H1 (cell line): ENCODE data around the gene ACCSL. TPM values are rescaled to one million over a fixed set of nuclear protein-coding genes. Genes with fewer than 3 reads are reported as not detected.

Source experiments
- CTCF ChIA-PET: fragments of 300-600 bp; sonication (Branson Sonifier 250); formaldehyde crosslinking; loops from one replicate; lab custom pipeline; 2021; ENCODE audit not compliant: partially characterized antibody; lab: Charles Lee
- POLR2A ChIA-PET: fragments of 300-600 bp; sonication (Branson Sonifier 250); formaldehyde crosslinking; loops from one replicate; lab custom pipeline; 2021; ENCODE audit warnings: inconsistent platforms; ENCODE audit not compliant: partially characterized antibody; lab: Charles Lee
- DNase-seq, 2 experiments: peaks; one replicate each; pipeline versions ENCODE4 v3.0.0 to v3.0.0-alpha.2; 2010 to 2022; ENCODE audit warnings: low spot score in 2 of 2, low read depth in 1 of 2, mixed read lengths in 1 of 2
- FAIRE-seq: peaks from 2 replicates; lab custom pipeline; 2011; peaks lifted over from hg19 to GRCh38; lab: Jason Lieb, UNC
- H2AFZ ChIP-seq: 2 replicates; pipeline ENCODE4 v1.8.1; 2012; ENCODE audit warnings: low read length, inconsistent platforms
- H2AK5ac ChIP-seq: 2 replicates; pipeline ENCODE4 v1.6.1; 2013; ENCODE audit warnings: low read depth, low read length
- H2BK120ac ChIP-seq: replicated peaks from 2 replicates; pipeline ENCODE3; 2013; ENCODE audit warnings: low read depth, low read length, inconsistent platforms
- H2BK12ac ChIP-seq: 2 replicates; pipeline ENCODE4 v1.6.1; 2013; ENCODE audit warnings: low read depth, low read length
- H2BK15ac ChIP-seq: 2 replicates; pipeline ENCODE4 v1.6.1; 2013; ENCODE audit warnings: low read length
- H2BK20ac ChIP-seq: 2 replicates; pipeline ENCODE4 v1.6.1; 2013; ENCODE audit warnings: low read length
- H2BK5ac ChIP-seq: 2 replicates; pipeline ENCODE4 v1.6.1; 2013; ENCODE audit warnings: low read depth, low read length
- H3K14ac ChIP-seq: 2 replicates; pipeline ENCODE4 v1.6.1; 2013; ENCODE audit warnings: inconsistent platforms; ENCODE audit not compliant: insufficient read length
- H3K18ac ChIP-seq: 2 replicates; pipeline ENCODE4 v1.6.1; 2013; ENCODE audit warnings: low read length; ENCODE audit errors: extremely low read depth
- H3K23ac ChIP-seq: 2 replicates; pipeline ENCODE4 v1.6.1; 2013; ENCODE audit warnings: inconsistent platforms; ENCODE audit not compliant: insufficient read length
- H3K23me2 ChIP-seq: 2 replicates; pipeline ENCODE4 v1.6.1; 2013; ENCODE audit warnings: low read depth, low read length
- H3K27ac ChIP-seq: 2 replicates; pipeline ENCODE4 v1.6.1; 2011; ENCODE audit warnings: low read depth, low read length, inconsistent platforms
- H3K27me3 ChIP-seq, 4 experiments: replicated peaks in 1 of 4; 1 replicate in 1 of 4; 2 replicates in 3 of 4; pipeline versions ENCODE4 v1.6.1 to v1.8.1; 2011 to 2013; ENCODE audit warnings: low read length in 3 of 4, mild to moderate bottlenecking in 3 of 4, inconsistent platforms in 2 of 4, mixed read lengths in 2 of 4, moderate library complexity in 1 of 4; ENCODE audit not compliant: control insufficient read depth in 3 of 4, insufficient read depth in 3 of 4; ENCODE audit errors: extremely low read depth in 1 of 4
- H3K36me3 ChIP-seq, 4 experiments: 2 replicates each; pipeline versions ENCODE4 v1.6.1 to v1.8.1; 2011 to 2013; ENCODE audit warnings: mild to moderate bottlenecking in 4 of 4, low read length in 3 of 4, moderate library complexity in 2 of 4, control low read depth in 1 of 4, inconsistent platforms in 1 of 4; ENCODE audit not compliant: insufficient read depth in 4 of 4, control insufficient read depth in 2 of 4
- H3K4ac ChIP-seq: replicated peaks from 2 replicates; pipeline ENCODE3; 2013; ENCODE audit warnings: low read length, low read depth, mixed read lengths, inconsistent platforms; ENCODE audit not compliant: insufficient read length
- H3K4me1 ChIP-seq, 4 experiments: replicated peaks in 1 of 4; 1 replicate in 1 of 4; 2 replicates in 3 of 4; pipeline versions ENCODE4 v1.6.1 to v1.8.1; 2011 to 2013; ENCODE audit warnings: low read length in 3 of 4, inconsistent platforms in 2 of 4, mixed read lengths in 1 of 4; ENCODE audit not compliant: insufficient read depth in 4 of 4, control insufficient read depth in 3 of 4
- H3K4me2 ChIP-seq, 2 experiments: 2 replicates each; pipeline versions ENCODE4 v1.6.1 to v1.8.1; 2011 to 2013; ENCODE audit warnings: low read depth in 2 of 2, low read length in 2 of 2, control low read depth in 1 of 2, inconsistent platforms in 1 of 2, mild to moderate bottlenecking in 1 of 2; ENCODE audit not compliant: insufficient read depth in 1 of 2
- H3K4me3 ChIP-seq, 4 experiments: fragments of 200-600, 300-600 bp in 1 of 4; sonication (generic), shearing (Covaris generic), sonication (Bioruptor Twin) in 1 of 4; 2 replicates each; pipeline versions ENCODE4 v1.5.1 to v1.8.1; 2011 to 2016; ENCODE audit warnings: low read length in 4 of 4, low read depth in 3 of 4, control low read depth in 2 of 4, inconsistent platforms in 2 of 4, mild to moderate bottlenecking in 2 of 4, mixed read lengths in 1 of 4, moderate library complexity in 1 of 4; ENCODE audit not compliant: insufficient read depth in 2 of 4; ENCODE audit errors: extremely low read depth in 1 of 4
- H3K56ac ChIP-seq: replicated peaks from 2 replicates; pipeline ENCODE3; 2013; ENCODE audit warnings: low read depth, mild to moderate bottlenecking, mixed read lengths, low read length, inconsistent platforms; ENCODE audit not compliant: insufficient read length
- H3K79me1 ChIP-seq: 2 replicates; pipeline ENCODE4 v1.6.1; 2013; ENCODE audit warnings: low read depth, low read length, control low read depth
- H3K79me2 ChIP-seq, 2 experiments: 2 replicates each; pipeline versions ENCODE4 v1.6.1 to v1.8.1; 2012 to 2013; ENCODE audit warnings: low read length in 2 of 2, mild to moderate bottlenecking in 2 of 2, inconsistent platforms in 1 of 2; ENCODE audit not compliant: insufficient read depth in 2 of 2, control insufficient read depth in 1 of 2
- H3K9ac ChIP-seq, 4 experiments: replicated peaks in 1 of 4; 1 replicate in 1 of 4; 2 replicates in 3 of 4; pipeline versions ENCODE4 v1.6.1 to v1.8.1; 2011 to 2013; ENCODE audit warnings: low read depth in 3 of 4, low read length in 3 of 4, control low read depth in 2 of 4, mild to moderate bottlenecking in 2 of 4, moderate library complexity in 2 of 4, inconsistent platforms in 1 of 4; ENCODE audit errors: extremely low read depth in 1 of 4
- H3K9me3 ChIP-seq, 2 experiments: 2 replicates each; pipeline versions ENCODE4 v1.6.1 to v1.8.1; 2012 to 2013; ENCODE audit warnings: mild to moderate bottlenecking in 2 of 2, moderate library complexity in 2 of 2, control low read depth in 1 of 2, inconsistent platforms in 1 of 2, low read depth in 1 of 2, low read length in 1 of 2, mixed read lengths in 1 of 2; ENCODE audit not compliant: insufficient read depth in 2 of 2
- H4K20me1 ChIP-seq, 2 experiments: replicated peaks in 1 of 2; 2 replicates each; pipeline versions ENCODE3 to v1.8.1; 2011 to 2013; ENCODE audit warnings: inconsistent platforms in 2 of 2, low read length in 2 of 2, mild to moderate bottlenecking in 1 of 2; ENCODE audit not compliant: insufficient read depth in 2 of 2, control insufficient read depth in 1 of 2
- H4K5ac ChIP-seq: 2 replicates; pipeline ENCODE4 v1.6.1; 2013; ENCODE audit warnings: low read length, low read depth, mixed read lengths, inconsistent platforms; ENCODE audit not compliant: insufficient read length
- H4K8ac ChIP-seq: 2 replicates; pipeline ENCODE4 v1.8.0; 2013; ENCODE audit warnings: mild to moderate bottlenecking, moderate library complexity, low read length, inconsistent platforms; ENCODE audit not compliant: insufficient read depth; ENCODE audit errors: extremely low read depth
- H4K91ac ChIP-seq: replicated peaks from 2 replicates; pipeline ENCODE3; 2013; ENCODE audit warnings: low read length, mixed read lengths, inconsistent platforms; ENCODE audit not compliant: insufficient read length
- BCL11A ChIP-seq, 2 experiments: IDR thresholded peaks; one replicate each; pipeline ENCODE4 v1.6.1; 2011; ENCODE audit warnings: low read depth in 2 of 2, low read length in 2 of 2, mild to moderate bottlenecking in 2 of 2
- BRCA1 ChIP-seq: IDR thresholded peaks from 2 replicates; pipeline ENCODE4 v1.6.1; 2012; ENCODE audit warnings: low read depth, low read length, improper control_type of control experiment
- CEBPB ChIP-seq: IDR thresholded peaks from 2 replicates; pipeline ENCODE4 v1.6.1; 2012; ENCODE audit warnings: low read depth, low read length
- GABPA ChIP-seq: IDR thresholded peaks from 2 replicates; pipeline ENCODE4 v1.6.1; 2011; ENCODE audit warnings: mild to moderate bottlenecking, low read length, moderate library complexity, borderline replicate concordance; ENCODE audit not compliant: insufficient read depth
- HDAC2 ChIP-seq, 2 experiments: fragments of 300-600 bp in 1 of 2; sonication (generic) in 1 of 2; IDR thresholded peaks; 2 replicates each; pipeline ENCODE4 v1.6.1; 2011 to 2012; ENCODE audit warnings: low read depth in 2 of 2, low read length in 2 of 2, mild to moderate bottlenecking in 2 of 2, moderate library complexity in 2 of 2, borderline replicate concordance in 1 of 2, inconsistent platforms in 1 of 2
- JUN ChIP-seq: IDR thresholded peaks from 2 replicates; pipeline ENCODE4 v1.6.1; 2011; ENCODE audit warnings: low read depth, mild to moderate bottlenecking, improper control_type of control experiment, low read length
- KDM5A ChIP-seq: fragments of 200-600 bp; IDR thresholded peaks from 2 replicates; pipeline ENCODE4 v1.7.1; 2012; ENCODE audit warnings: mild to moderate bottlenecking, low read length, inconsistent platforms, mixed read lengths
- MAFK ChIP-seq: IDR thresholded peaks from 2 replicates; pipeline ENCODE4 v1.6.1; 2012; ENCODE audit warnings: low read depth, mild to moderate bottlenecking, improper control_type of control experiment, low read length
- POLR2A ChIP-seq, 2 experiments: IDR thresholded peaks; 1 replicate in 1 of 2; 2 replicates in 1 of 2; pipeline ENCODE4 v1.6.1; 2011; ENCODE audit warnings: low read depth in 2 of 2, low read length in 2 of 2, mild to moderate bottlenecking in 2 of 2; ENCODE audit errors: control extremely low read depth in 1 of 2
- RBBP5 ChIP-seq: IDR thresholded peaks from 2 replicates; pipeline ENCODE4 v1.7.1; 2012; ENCODE audit warnings: low read depth, mild to moderate bottlenecking, inconsistent platforms, low read length, moderate library complexity, borderline replicate concordance
- SAP30 ChIP-seq: fragments of 300-600 bp; sonication (generic); IDR thresholded peaks from 2 replicates; pipeline ENCODE4 v1.7.1; 2012; ENCODE audit warnings: low read length, moderate library complexity, mild to moderate bottlenecking, inconsistent platforms; ENCODE audit not compliant: insufficient read depth, insufficient replicate concordance
- SIN3A ChIP-seq, 2 experiments: IDR thresholded peaks in 1 of 2; conservative IDR thresholded peaks in 1 of 2; 2 replicates each; pipeline ENCODE4 v1.6.1; 2011 to 2012; ENCODE audit warnings: low read length in 2 of 2, improper control_type of control experiment in 1 of 2, low read depth in 1 of 2, mild to moderate bottlenecking in 1 of 2
- SP4 ChIP-seq: IDR thresholded peaks from 2 replicates; pipeline ENCODE4 v1.6.1; 2012; ENCODE audit warnings: low read length, inconsistent platforms
- TEAD4 ChIP-seq: IDR thresholded peaks from 2 replicates; pipeline ENCODE4 v1.6.1; 2012; ENCODE audit warnings: low read depth, low read length, inconsistent platforms, mixed read lengths
- WGBS, 2 experiments: shearing (Covaris generic) in 1 of 2; methylation state at CpG; one replicate each; pipeline versions ENCODE4 v1.1.6 to v1.1.7; 2013 to 2015; ENCODE audit warnings: low lambda C conversion rate in 2 of 2, mixed read lengths in 2 of 2, inconsistent platforms in 1 of 2, low coverage in 1 of 2, missing lambda C conversion rate in 1 of 2; ENCODE audit not compliant: insufficient replicate concordance in 2 of 2, insufficient coverage in 1 of 2, insufficient read length in 1 of 2; ENCODE audit errors: extremely low coverage in 1 of 2, missing lambda C conversion rate in 1 of 2; 5-methylcytosine and 5-hydroxymethylcytosine counted together
- polyA plus RNA-seq, 7 experiments: library from polyadenylated mRNA; depleted of rRNA in 3 of 7; stranded (reverse) in 5 of 7; unstranded in 2 of 7; fragments of >200 nt in 5 of 7; fragments of 200-250 nt in 2 of 7; gene quantifications; 1 replicate in 5 of 7; 2 replicates in 1 of 7; 4 replicates in 1 of 7; pipeline versions ENCODE4 v1.2.1 to v1.2.3, GENCODE V29; 2011 to 2013; ENCODE audit warnings: missing spikeins in 2 of 7, mixed read lengths in 2 of 7
- total RNA-seq: library from RNA; stranded (reverse); fragmentation: NEBNext Ultra II Directional; extraction: Animal tissue kit (Norgen Biotek cat#: 25700); gene quantifications from 2 replicates; pipeline ENCODE4 v1.2.1, GENCODE V29; 2021
- TF ChIP-seq, protein P1 (sequence below): IDR thresholded peaks from 2 replicates; pipeline ENCODE4 v1.6.1; 2012; ENCODE audit warnings: inconsistent platforms

ACCSL gene
- total and polyA plus RNA-seq, 2 of the 8 experiments (the other 6 are each of a cell fraction or from before 2014, with no cell fraction given), result not detected

- H3K4ac ChIP-seq, result no peak overlapping the region
- FAIRE-seq (no peak), DNase-seq (no peak)
- no peak overlapping the region for H2BK12ac ChIP-seq
- no peaks in the 10 kb centered on the region for H4K20me1 ChIP-seq
- H2BK120ac ChIP-seq, result no peak overlapping the region
- no peak overlapping the region for H3K4me3 ChIP-seq
- no peak overlapping the region for H3K23ac ChIP-seq
- H4K8ac ChIP-seq, result no peak overlapping the region
- H2BK5ac ChIP-seq, result no peak overlapping the region
- no peaks in the 10 kb centered on the region for H3K23me2 ChIP-seq
- H2BK20ac ChIP-seq, result no peak overlapping the region
- no peak overlapping the region for H2BK15ac ChIP-seq
- H3K79me1 ChIP-seq, result no peaks in the 10 kb centered on the region
- H3K18ac ChIP-seq, result no peak overlapping the region
- H3K56ac ChIP-seq, result no peak overlapping the region
- no peak overlapping the region for H3K4me2 ChIP-seq
- CTCF ChIA-PET, result no interaction called here
- H3K9ac ChIP-seq, result no peak overlapping the region
- H4K91ac ChIP-seq, result no peak overlapping the region
- no peaks in the 10 kb centered on the region for H3K79me2 ChIP-seq
- peaks cover 2 to 4% of the 10 kb centered on the region in 2 experiments; a peak in 2 of 4 replicates for H3K9me3 ChIP-seq
- no peak overlapping the region for H2AFZ ChIP-seq
- no peak overlapping the region for H3K27ac ChIP-seq
- H4K5ac ChIP-seq, result no peak overlapping the region
- H3K27me3 ChIP-seq, result no peaks in the 10 kb centered on the region
- H3K4me1 ChIP-seq, result no peaks in the 10 kb centered on the region
- H3K14ac ChIP-seq, result no peak overlapping the region
- WGBS, 2 experiments, result 93% methylated on average over 4 of the region's 4 CpGs; no CpG with 5 or more reads in 1 of the 2 experiments
- no peak overlapping the region for H2AK5ac ChIP-seq
- no peaks in the 10 kb centered on the region for H3K36me3 ChIP-seq
- POLR2A ChIA-PET, result no interaction called here
- no peak for TF ChIP-seq KDM5A
- TF ChIP-seq HDAC2 (IDR thresholded peaks at IDR 0.05; ENCODE audit: borderline replicate concordance in 1 of 2, low read depth in 2 of 2, low read length in 2 of 2), result no peak
- TF ChIP-seq GABPA, result no peak
- no peak for TF ChIP-seq CEBPB
- TF ChIP-seq JUN, result no peak
- TF ChIP-seq MAFK, result no peak
- no peak for TF ChIP-seq BRCA1
- TF ChIP-seq, protein P1, sequence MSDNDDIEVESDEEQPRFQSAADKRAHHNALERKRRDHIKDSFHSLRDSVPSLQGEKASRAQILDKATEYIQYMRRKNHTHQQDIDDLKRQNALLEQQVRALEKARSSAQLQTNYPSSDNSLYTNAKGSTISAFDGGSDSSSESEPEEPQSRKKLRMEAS, result no peak
- TF ChIP-seq POLR2A (IDR thresholded peaks at IDR 0.05; ENCODE audit: control extremely low read depth in 1 of 2, low read depth in 2 of 2, low read length in 2 of 2), result no peak
- TF ChIP-seq RBBP5, result no peak
- TF ChIP-seq SIN3A (conservative IDR thresholded peaks at IDR 0.05 in 1 of 2, IDR thresholded peaks at IDR 0.05 in 1 of 2; ENCODE audit: low read depth in 1 of 2, low read length in 2 of 2), result no peak
- no peak for TF ChIP-seq SP4
- no peak for TF ChIP-seq TEAD4
- no peak for TF ChIP-seq BCL11A (IDR thresholded peaks at IDR 0.05; ENCODE audit: low read depth in 2 of 2, low read length in 2 of 2)
- TF ChIP-seq SAP30, result no peak
Measured at GRCh38 chr11:44088871-44089270, 41.1 kb downstream of the ACCSL start.
